Central memory CD8-positive, alpha-beta T cell (primary cell): ENCODE data around the gene USB1.

Experiments used
- ATAC-seq: fragments of 150-1000 bp; cut with Tn5 transposase; replicated peaks from 2 replicates; pipeline ENCODE4 v1.10.0; 2022; ENCODE audit warnings: mild to moderate bottlenecking, moderate FRiP score, moderate number of reproducible peaks; ENCODE audit not compliant: poor library complexity, severe bottlenecking; ENCODE audit errors: extremely low read depth
- DNase-seq, 2 donors: peaks; one replicate each; pipeline ENCODE4 v3.0.0; 2021; ENCODE audit warnings: low spot score in 2 of 2
- H3K27ac Mint-ChIP-seq: one replicate; pipeline ENCODE4 v1.8.0; 2022; ENCODE audit warnings: low read depth, mild to moderate bottlenecking, moderate library complexity, mixed read lengths
- H3K27me3 Mint-ChIP-seq: one replicate; pipeline ENCODE4 v1.8.0; 2022; ENCODE audit warnings: mixed read lengths
- H3K36me3 Mint-ChIP-seq: one replicate; pipeline ENCODE4 v1.8.0; 2022; ENCODE audit warnings: mild to moderate bottlenecking, moderate library complexity, mixed read lengths; ENCODE audit not compliant: insufficient read depth
- H3K4me1 Mint-ChIP-seq: one replicate; pipeline ENCODE4 v1.8.0; 2022; ENCODE audit warnings: mixed read lengths
- H3K4me3 Mint-ChIP-seq: one replicate; pipeline ENCODE4 v1.8.0; 2022; ENCODE audit warnings: mild to moderate bottlenecking, moderate library complexity, mixed read lengths
- H3K9me3 Mint-ChIP-seq: one replicate; pipeline ENCODE4 v1.8.0; 2022; ENCODE audit warnings: mixed read lengths

USB1 gene

GRCh38 chr16:57991551-57992059, 9.6 kb upstream of the USB1 start:
- Mint-ChIP-seq H3K4me3 (no peak overlapping the region), H3K4me1 (peaks cover 26% of the 10 kb centered on the region), H3K27ac (no peak overlapping the region), H3K27me3 (no peaks in the 10 kb centered on the region), H3K9me3 (no peaks in the 10 kb centered on the region), H3K36me3 (peaks cover 10% of the 10 kb centered on the region)
- DNase-seq: no peak
- no peak for ATAC-seq

- H3K36me3 Mint-ChIP-seq: peaks cover 11% of the 10 kb centered on the region
- peaks cover 26% of the 10 kb centered on the region for H3K4me1 Mint-ChIP-seq
- H3K27me3 Mint-ChIP-seq: no peaks in the 10 kb centered on the region
- ATAC-seq (no peak), DNase-seq (no peak)
- no peak overlapping the region for H3K4me3 Mint-ChIP-seq
- no peak overlapping the region for H3K27ac Mint-ChIP-seq
- no peaks in the 10 kb centered on the region for H3K9me3 Mint-ChIP-seq
These were observed 9.1 kb upstream of the USB1 start for GRCh38 chr16:57992084-57992483.

- H3K27ac Mint-ChIP-seq: no peak overlapping the region
- H3K4me3 Mint-ChIP-seq: no peak overlapping the region
- H3K27me3 Mint-ChIP-seq: no peaks in the 10 kb centered on the region
- DNase-seq (no peak), ATAC-seq (no peak)
- no peaks in the 10 kb centered on the region for H3K9me3 Mint-ChIP-seq
- peaks cover 40% of the 10 kb centered on the region for H3K4me1 Mint-ChIP-seq
- peaks cover 24% of the 10 kb centered on the region for H3K36me3 Mint-ChIP-seq
These were observed 7.8 kb upstream of the USB1 start for GRCh38 chr16:57993438-57993837.

- Mint-ChIP-seq H3K9me3 (no peaks in the 10 kb centered on the region), H3K4me1 (peaks cover 44% of the 10 kb centered on the region), H3K4me3 (no peak overlapping the region), H3K27me3 (no peaks in the 10 kb centered on the region), H3K36me3 (peaks cover 25% of the 10 kb centered on the region), H3K27ac (peak overlapping the region; percentile 85)
- no peak for ATAC-seq
- no peak for DNase-seq
These were observed 7.3 kb upstream of the USB1 start for GRCh38 chr16:57993897-57994296.

- no peak for ATAC-seq
- peak overlapping the region; percentile 45 for H3K4me3 Mint-ChIP-seq
These were observed 6.8 kb upstream of the USB1 start for GRCh38 chr16:57994361-57994760.

GRCh38 chr16:57994778-57995177, 6.4 kb upstream of the USB1 start:
- Mint-ChIP-seq H3K4me1 (peaks cover 51% of the 10 kb centered on the region), H3K27me3 (no peaks in the 10 kb centered on the region), H3K4me3 (peak overlapping the region; percentile 45), H3K9me3 (no peaks in the 10 kb centered on the region), H3K36me3 (peaks cover 31% of the 10 kb centered on the region), H3K27ac (peak overlapping the region; percentile 85)
- ATAC-seq (no peak), DNase-seq (peak in 1 of 2 donors; percentile 24)

More at GRCh38 chr16:57994361-57994760, 6.8 kb upstream of the USB1 start:
- H3K27ac Mint-ChIP-seq: peak overlapping the region; percentile 85
- H3K4me1 Mint-ChIP-seq: peaks cover 49% of the 10 kb centered on the region
- H3K9me3 Mint-ChIP-seq: no peaks in the 10 kb centered on the region
- peaks cover 27% of the 10 kb centered on the region for H3K36me3 Mint-ChIP-seq
- DNase-seq: no peak
- no peaks in the 10 kb centered on the region for H3K27me3 Mint-ChIP-seq

- no peaks in the 10 kb centered on the region for H3K9me3 Mint-ChIP-seq
- peaks cover 33% of the 10 kb centered on the region for H3K36me3 Mint-ChIP-seq
- H3K4me3 Mint-ChIP-seq: peak overlapping the region; percentile 43
- H3K4me1 Mint-ChIP-seq: peaks cover 51% of the 10 kb centered on the region
- H3K27ac Mint-ChIP-seq: peak overlapping the region; percentile 44
- ATAC-seq (no peak), DNase-seq (no peak)
- H3K27me3 Mint-ChIP-seq: no peaks in the 10 kb centered on the region
These were observed 5.3 kb upstream of the USB1 start for GRCh38 chr16:57995721-57996405.

- H3K36me3 Mint-ChIP-seq: peaks cover 38% of the 10 kb centered on the region
- ATAC-seq (no peak), DNase-seq (no peak)
- H3K4me3 Mint-ChIP-seq: peak overlapping the region; percentile 77
- no peaks in the 10 kb centered on the region for H3K27me3 Mint-ChIP-seq
- H3K4me1 Mint-ChIP-seq: peaks cover 54% of the 10 kb centered on the region
- no peaks in the 10 kb centered on the region for H3K9me3 Mint-ChIP-seq
- peak overlapping the region; percentile 44 for H3K27ac Mint-ChIP-seq
These were observed 4.6 kb upstream of the USB1 start for GRCh38 chr16:57996406-57997175.

GRCh38 chr16:57997176-57997527, 4.1 kb upstream of the USB1 start:
- no peak overlapping the region for H3K27ac Mint-ChIP-seq
- DNase-seq (no peak), ATAC-seq (no peak)
- H3K4me1 Mint-ChIP-seq: peaks cover 60% of the 10 kb centered on the region
- H3K9me3 Mint-ChIP-seq: no peaks in the 10 kb centered on the region
- peak overlapping the region; percentile 77 for H3K4me3 Mint-ChIP-seq
- H3K36me3 Mint-ChIP-seq: peaks cover 38% of the 10 kb centered on the region
- no peaks in the 10 kb centered on the region for H3K27me3 Mint-ChIP-seq

- H3K36me3 Mint-ChIP-seq: peaks cover 40% of the 10 kb centered on the region
- H3K27me3 Mint-ChIP-seq: no peaks in the 10 kb centered on the region
- H3K4me1 Mint-ChIP-seq: peaks cover 61% of the 10 kb centered on the region
- ATAC-seq (no peak), DNase-seq (no peak)
- peak overlapping the region; percentile 77 for H3K4me3 Mint-ChIP-seq
- no peak overlapping the region for H3K27ac Mint-ChIP-seq
- H3K9me3 Mint-ChIP-seq: no peaks in the 10 kb centered on the region
These were observed 3.5 kb upstream of the USB1 start for GRCh38 chr16:57997528-57998265.

GRCh38 chr16:57998486-57998885, 2.7 kb upstream of the USB1 start:
- ATAC-seq (peak; percentile 15), DNase-seq (peak; percentile 19 to 33)
- Mint-ChIP-seq H3K4me1 (peaks cover 59% of the 10 kb centered on the region), H3K27me3 (no peaks in the 10 kb centered on the region), H3K9me3 (no peaks in the 10 kb centered on the region), H3K36me3 (peaks cover 42% of the 10 kb centered on the region), H3K27ac (peak overlapping the region; percentile 63), H3K4me3 (peak overlapping the region; percentile 77)

- H3K27ac Mint-ChIP-seq: peak overlapping the region; percentile 63
- ATAC-seq: no peak
- H3K4me1 Mint-ChIP-seq: peaks cover 62% of the 10 kb centered on the region
- no peak for DNase-seq
- peak overlapping the region; percentile 77 for H3K4me3 Mint-ChIP-seq
- H3K9me3 Mint-ChIP-seq: no peaks in the 10 kb centered on the region
- H3K27me3 Mint-ChIP-seq: no peaks in the 10 kb centered on the region
- H3K36me3 Mint-ChIP-seq: peaks cover 42% of the 10 kb centered on the region
These were observed 2.2 kb upstream of the USB1 start for GRCh38 chr16:57998992-57999365.
